ENCODE results near the gene DHH. TPM values are rescaled to one million over a fixed set of nuclear protein-coding genes. Genes with fewer than 3 reads are reported as not detected.
A peak's percentile ranks its signal among the peaks of the same experiment; 100 is the strongest.

DHH gene
- total and polyA plus RNA-seq, 9 of the 15 experiments (the other 6 are each of a cell fraction or from before 2014, with no cell fraction given) = 0.07 to 2.6 (median 0.54) TPM

- TF ChIP-seq ZNF316 (IDR thresholded peaks at IDR 0.05) = peak; percentile 14; the same call in 1 of the 2 replicates
- TF ChIP-seq CAMTA2 (CRISPR knock-in tag; conservative IDR thresholded peaks at IDR 0.05) = no peak
- no peak for TF ChIP-seq ZNF263 (CRISPR knock-in tag; IDR thresholded peaks at IDR 0.05; ENCODE audit: borderline replicate concordance)
- TF ChIP-seq RHOXF2B (CRISPR knock-in tag; conservative IDR thresholded peaks at IDR 0.05) = no peak
- no peak; the same call in 1 of the 2 replicates for TF ChIP-seq PKNOX1 (IDR thresholded peaks at IDR 0.05)
- no peak for TF ChIP-seq ZNF175 (CRISPR knock-in tag; IDR thresholded peaks at IDR 0.05; ENCODE audit: low read depth)
- no peak for TF ChIP-seq KHSRP (IDR thresholded peaks at IDR 0.05)
- TF ChIP-seq, protein P1, sequence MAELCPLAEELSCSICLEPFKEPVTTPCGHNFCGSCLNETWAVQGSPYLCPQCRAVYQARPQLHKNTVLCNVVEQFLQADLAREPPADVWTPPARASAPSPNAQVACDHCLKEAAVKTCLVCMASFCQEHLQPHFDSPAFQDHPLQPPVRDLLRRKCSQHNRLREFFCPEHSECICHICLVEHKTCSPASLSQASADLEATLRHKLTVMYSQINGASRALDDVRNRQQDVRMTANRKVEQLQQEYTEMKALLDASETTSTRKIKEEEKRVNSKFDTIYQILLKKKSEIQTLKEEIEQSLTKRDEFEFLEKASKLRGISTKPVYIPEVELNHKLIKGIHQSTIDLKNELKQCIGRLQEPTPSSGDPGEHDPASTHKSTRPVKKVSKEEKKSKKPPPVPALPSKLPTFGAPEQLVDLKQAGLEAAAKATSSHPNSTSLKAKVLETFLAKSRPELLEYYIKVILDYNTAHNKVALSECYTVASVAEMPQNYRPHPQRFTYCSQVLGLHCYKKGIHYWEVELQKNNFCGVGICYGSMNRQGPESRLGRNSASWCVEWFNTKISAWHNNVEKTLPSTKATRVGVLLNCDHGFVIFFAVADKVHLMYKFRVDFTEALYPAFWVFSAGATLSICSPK (IDR thresholded peaks at IDR 0.05; ENCODE audit: borderline replicate concordance) = no peak
- peak; percentile 93 for TF ChIP-seq POLR2G (IDR thresholded peaks at IDR 0.05; ENCODE audit: low read depth, low read length)
- TF ChIP-seq ZNF584 (CRISPR knock-in tag; IDR thresholded peaks at IDR 0.05; ENCODE audit: low read depth) = no peak
- TF ChIP-seq PTRF (tag; IDR thresholded peaks at IDR 0.05) = no peak
- TF ChIP-seq DIDO1 (tag; IDR thresholded peaks at IDR 0.05; ENCODE audit: low read depth) = no peak; the same call in 1 of the 2 replicates
- no peak for TF ChIP-seq RNF2 (IDR thresholded peaks at IDR 0.05)
- TF ChIP-seq VEZF1 (CRISPR knock-in tag; IDR thresholded peaks at IDR 0.05) = peak; percentile 65
- TF ChIP-seq SLC30A9 (CRISPR knock-in tag; IDR thresholded peaks at IDR 0.05) = no peak
- no peak for TF ChIP-seq MCM5 (IDR thresholded peaks at IDR 0.05; ENCODE audit: low read depth)
- TF ChIP-seq NFYB (IDR thresholded peaks at IDR 0.05; ENCODE audit: extremely low read depth, insufficient read length) = peak; percentile 42
- 0 out of 2 replicates have a peak, but pooled peaks have one; percentile 33 for TF ChIP-seq ZNF766 (CRISPR knock-in tag; conservative IDR thresholded peaks at IDR 0.05)
- peak; percentile 98 for TF ChIP-seq NKRF (IDR thresholded peaks at IDR 0.05; ENCODE audit: borderline replicate concordance)
- TF ChIP-seq CBX8 (IDR thresholded peaks at IDR 0.05; ENCODE audit: borderline replicate concordance, extremely low read depth, low read depth, low read length, poor library complexity, severe bottlenecking) = no peak
- no peak for TF ChIP-seq ZNF232 (CRISPR knock-in tag; IDR thresholded peaks at IDR 0.05)
- peak; percentile 56 for TF ChIP-seq CREM (IDR thresholded peaks at IDR 0.05; ENCODE audit: low read depth)
These were observed 24.9 kb downstream of the DHH start, which contains the start of gene RHEBL1 (continued) for GRCh38 chr12:49069507-49070346.
